Tibial nerve (tissue), 3 donors: ENCODE results near the gene SUSD5.

Source experiments
- POLR2A ChIP-seq, 2 donors: fragments of 450-650 bp; IDR thresholded peaks; one replicate each; pipeline ENCODE4 v1.6.1; 2017; ENCODE audit warnings: antibody characterized with exemption in 2 of 2, mild to moderate bottlenecking in 2 of 2, moderate library complexity in 2 of 2
- TF ChIP-seq, protein P1 (sequence below), 5 experiments: fragments of 200-600 bp in 3 of 5; fragments of 450-650 bp in 2 of 5; sonication (generic) in 3 of 5; IDR thresholded peaks; one replicate each; pipeline ENCODE4 v1.5.1; 2016 to 2019; ENCODE audit warnings: antibody characterized with exemption in 5 of 5, mild to moderate bottlenecking in 3 of 5, moderate library complexity in 2 of 5

DNA sequence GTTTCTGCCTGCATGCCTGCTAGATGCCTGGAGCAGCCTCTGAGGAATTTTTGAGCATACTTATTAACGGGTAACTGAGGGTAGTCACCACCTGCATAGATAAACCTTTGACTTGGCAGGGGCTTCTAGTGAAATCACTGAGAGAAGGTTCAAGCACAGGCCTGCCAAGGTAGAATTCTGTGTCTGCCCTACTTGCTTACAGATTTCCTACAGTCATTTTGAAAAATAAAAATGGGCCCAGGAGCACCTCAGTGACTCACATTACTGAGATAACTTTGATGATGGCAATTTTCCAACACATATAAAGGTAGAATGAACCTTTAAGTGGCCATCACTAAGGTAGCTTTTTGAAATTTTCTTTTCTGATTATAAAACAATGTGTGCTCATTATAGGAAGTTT lies 94.0 kb downstream of the SUSD5 start:
- TF ChIP-seq POLR2A (IDR thresholded peaks at IDR 0.05): no peak
- TF ChIP-seq, protein P1, sequence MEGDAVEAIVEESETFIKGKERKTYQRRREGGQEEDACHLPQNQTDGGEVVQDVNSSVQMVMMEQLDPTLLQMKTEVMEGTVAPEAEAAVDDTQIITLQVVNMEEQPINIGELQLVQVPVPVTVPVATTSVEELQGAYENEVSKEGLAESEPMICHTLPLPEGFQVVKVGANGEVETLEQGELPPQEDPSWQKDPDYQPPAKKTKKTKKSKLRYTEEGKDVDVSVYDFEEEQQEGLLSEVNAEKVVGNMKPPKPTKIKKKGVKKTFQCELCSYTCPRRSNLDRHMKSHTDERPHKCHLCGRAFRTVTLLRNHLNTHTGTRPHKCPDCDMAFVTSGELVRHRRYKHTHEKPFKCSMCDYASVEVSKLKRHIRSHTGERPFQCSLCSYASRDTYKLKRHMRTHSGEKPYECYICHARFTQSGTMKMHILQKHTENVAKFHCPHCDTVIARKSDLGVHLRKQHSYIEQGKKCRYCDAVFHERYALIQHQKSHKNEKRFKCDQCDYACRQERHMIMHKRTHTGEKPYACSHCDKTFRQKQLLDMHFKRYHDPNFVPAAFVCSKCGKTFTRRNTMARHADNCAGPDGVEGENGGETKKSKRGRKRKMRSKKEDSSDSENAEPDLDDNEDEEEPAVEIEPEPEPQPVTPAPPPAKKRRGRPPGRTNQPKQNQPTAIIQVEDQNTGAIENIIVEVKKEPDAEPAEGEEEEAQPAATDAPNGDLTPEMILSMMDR (IDR thresholded peaks at IDR 0.05): no peak
